ENCODE data around the gene PXDC1.

- TF ChIP-seq CTCF (IDR thresholded peaks at IDR 0.05) (no peak), POLR2A (IDR thresholded peaks at IDR 0.05) (no peak)
These were observed 21.7 kb downstream of the PXDC1 start for GRCh38 chr6:3729603-3730344.

All from lower leg skin (tissue), 3 donors.